ENCODE results near the gene CRK.
"Not testable (repeated sequence)": the region's sequence is repeated elsewhere in the genome, so short reads cannot be mapped to it uniquely, and the experiment has no call there.

CRK gene

GRCh38 chr17:1398028-1398427 lies 58.0 kb downstream of the CRK start:
- no peaks in the 10 kb centered on the region for H3K9me3 ChIP-seq (ENCODE audit: insufficient read depth, low read depth, low read length)
- H3K27me3 ChIP-seq (ENCODE audit: insufficient read depth, low read length), result no peaks in the 10 kb centered on the region
- H3K36me3 ChIP-seq (ENCODE audit: insufficient read depth, low read length), result peaks cover 7% of the 10 kb centered on the region; the same call in 1 of the 2 replicates
- no peak overlapping the region for H3K27ac ChIP-seq (ENCODE audit: low read depth, low read length)
- H3K4me1 ChIP-seq (ENCODE audit: insufficient read depth, low read length), result peaks cover 25% of the 10 kb centered on the region
- peak overlapping the region; percentile 99 for H3K9ac ChIP-seq (ENCODE audit: low read depth, low read length)
- WGBS, result 0% methylated on average over 1 of the region's 2 CpGs
- peak overlapping the region; percentile 81 for H3K4me3 ChIP-seq (ENCODE audit: low read length)

DNA sequence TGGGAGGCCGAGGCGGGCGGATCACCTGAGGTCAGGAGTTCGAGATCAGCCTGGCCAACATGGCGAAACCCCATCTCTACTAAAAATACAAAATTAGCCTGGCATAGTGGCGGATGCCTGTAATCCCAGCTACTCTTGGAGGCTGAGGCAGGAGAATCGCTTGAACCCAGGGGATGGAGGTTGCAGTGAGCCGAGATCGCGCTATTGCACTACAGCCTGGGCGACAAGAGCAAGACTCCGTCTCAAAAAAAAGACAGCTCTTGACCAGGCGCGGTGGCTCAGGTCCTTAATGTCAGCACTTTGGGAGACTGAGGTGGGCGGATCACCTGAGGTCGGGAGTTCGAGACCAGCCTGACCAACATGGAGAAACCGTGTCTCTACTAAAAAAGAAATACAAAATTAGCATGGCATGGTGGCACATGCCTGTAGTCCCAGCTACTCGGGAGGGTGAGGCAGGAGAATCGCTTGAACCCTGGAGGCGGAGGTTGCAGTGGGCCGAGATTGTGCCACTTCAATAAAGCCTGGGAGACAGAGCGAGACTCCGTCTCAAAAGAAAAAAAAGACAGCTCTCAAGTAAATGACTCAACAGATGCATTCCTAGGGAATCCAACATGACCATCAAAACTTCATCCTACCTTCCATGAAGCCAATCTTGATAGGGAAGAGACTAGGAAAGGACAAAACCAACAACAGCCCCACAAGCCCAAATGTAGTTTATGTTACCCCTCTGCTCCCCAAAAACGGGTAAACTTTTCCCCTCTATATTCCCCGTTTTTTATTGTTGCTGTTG lies 60.0 kb downstream of the CRK start:
- H3K27ac ChIP-seq (ENCODE audit: low read depth, low read length); H3K36me3 ChIP-seq (ENCODE audit: insufficient read depth, low read length); H3K4me3 ChIP-seq (ENCODE audit: low read length); H3K9ac ChIP-seq (ENCODE audit: low read depth, low read length); H3K9me3 ChIP-seq (ENCODE audit: insufficient read depth, low read depth, low read length); H3K27me3 ChIP-seq (ENCODE audit: insufficient read depth, low read length): not testable (repeated sequence)
- H3K4me1 ChIP-seq (ENCODE audit: insufficient read depth, low read length), result peaks cover 38% of the 10 kb centered on the region
- WGBS, result 95% methylated on average over 26 of the region's 26 CpGs

- Histone ChIP-seq H3K36me3 (ENCODE audit: insufficient read depth, low read length) (no peaks in the 10 kb centered on the region; the same call in 1 of the 2 replicates), H3K27ac (ENCODE audit: low read depth, low read length) (no peak overlapping the region), H3K9me3 (ENCODE audit: insufficient read depth, low read depth, low read length) (no peaks in the 10 kb centered on the region), H3K4me1 (ENCODE audit: insufficient read depth, low read length) (peaks cover 33% of the 10 kb centered on the region), H3K9ac (ENCODE audit: low read depth, low read length) (no peak overlapping the region), H3K27me3 (ENCODE audit: insufficient read depth, low read length) (no peaks in the 10 kb centered on the region), H3K4me3 (ENCODE audit: low read length) (no peak overlapping the region)
- 93% methylated on average over 9 of the region's 9 CpGs for WGBS
Measured at GRCh38 chr17:1391577-1391976, 64.5 kb downstream of the CRK start.

DNA sequence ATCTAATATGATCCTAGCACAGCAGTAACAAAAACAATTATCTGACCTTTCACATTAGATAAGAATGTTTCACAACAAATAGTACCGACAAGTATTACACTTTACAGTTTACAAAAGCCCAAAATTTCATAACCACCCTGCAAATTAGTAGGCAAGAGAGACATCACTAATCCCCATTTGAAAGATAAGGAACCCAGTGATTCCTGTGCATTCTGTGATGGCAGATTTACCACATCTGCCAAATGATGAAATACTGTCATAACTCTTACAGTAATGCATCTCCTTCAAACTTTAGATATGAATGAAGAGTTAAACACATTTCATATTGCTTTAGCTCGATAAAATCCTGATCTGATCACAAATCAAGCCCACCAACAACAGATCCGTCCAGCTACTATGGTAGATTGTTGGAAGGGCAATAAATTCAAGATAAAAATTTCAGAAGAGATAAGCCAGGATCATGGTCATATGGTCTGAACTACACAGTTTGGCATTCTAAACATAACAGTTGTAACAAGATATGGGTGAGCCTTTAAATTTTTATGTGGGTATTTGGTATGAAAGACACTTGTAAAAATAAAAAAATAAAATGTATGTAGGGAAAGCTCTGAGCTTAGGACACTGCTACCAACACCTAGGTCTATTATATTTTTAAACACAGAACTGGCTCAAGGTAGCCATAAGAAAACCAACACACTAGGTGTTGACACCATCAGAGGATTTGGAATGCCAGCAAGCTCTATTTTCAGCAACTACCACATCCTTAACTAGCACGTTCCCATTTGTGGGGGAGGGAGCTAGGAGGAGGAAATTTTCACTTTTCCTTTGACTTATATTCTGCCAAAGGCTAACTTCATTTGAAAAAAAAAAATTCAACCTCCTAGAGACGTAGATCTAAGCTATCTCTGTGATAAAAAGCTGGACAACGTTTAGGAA lies 65.3 kb downstream of the CRK start:
- H3K9me3 ChIP-seq (ENCODE audit: insufficient read depth, low read depth, low read length), result no peaks in the 10 kb centered on the region
- H3K27me3 ChIP-seq (ENCODE audit: insufficient read depth, low read length), result no peaks in the 10 kb centered on the region
- no peak overlapping the region for H3K9ac ChIP-seq (ENCODE audit: low read depth, low read length)
- H3K4me3 ChIP-seq (ENCODE audit: low read length), result no peak overlapping the region
- peaks cover 33% of the 10 kb centered on the region for H3K4me1 ChIP-seq (ENCODE audit: insufficient read depth, low read length)
- no peak overlapping the region for H3K27ac ChIP-seq (ENCODE audit: low read depth, low read length)
- 74% methylated on average over 3 of the region's 6 CpGs for WGBS
- H3K36me3 ChIP-seq (ENCODE audit: insufficient read depth, low read length), result no peaks in the 10 kb centered on the region

DNA sequence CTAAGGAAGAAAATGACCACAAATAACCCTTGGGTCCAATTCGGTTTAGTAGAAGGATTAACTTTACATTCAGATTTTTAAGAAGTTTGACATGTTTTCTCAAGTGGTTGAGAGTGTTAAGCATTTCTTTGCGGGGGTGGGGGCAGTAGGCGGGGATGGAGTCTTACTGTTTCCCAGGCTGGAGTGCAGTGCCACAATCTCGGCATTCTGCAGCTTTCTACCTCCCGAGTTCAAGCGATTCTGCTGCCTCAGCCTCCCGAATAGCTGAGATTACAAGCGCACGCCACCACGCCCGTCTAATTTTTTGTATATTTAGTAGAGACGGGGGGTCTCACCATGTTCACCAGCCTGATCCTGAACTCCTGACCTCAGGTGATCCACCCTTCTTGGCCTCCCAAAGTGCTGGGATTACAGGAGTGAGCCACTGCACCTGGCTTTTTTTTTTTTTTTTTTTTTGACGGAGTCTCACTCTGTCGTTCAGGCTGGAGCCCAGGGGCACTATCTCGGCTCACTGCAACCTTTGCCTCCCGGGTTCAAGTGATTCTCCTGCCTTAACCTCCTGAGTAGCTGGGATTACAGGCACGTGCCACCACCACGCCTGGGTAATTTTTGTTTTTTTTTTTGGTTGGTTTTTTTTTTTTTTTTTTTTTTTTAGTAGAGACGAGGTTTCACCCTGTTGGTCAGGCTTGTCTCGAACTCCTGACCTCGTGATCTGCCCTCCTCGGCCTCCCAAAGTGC lies 68.4 kb downstream of the CRK start:
- H3K27ac ChIP-seq (ENCODE audit: low read depth, low read length); H3K9ac ChIP-seq (ENCODE audit: low read depth, low read length); H3K27me3 ChIP-seq (ENCODE audit: insufficient read depth, low read length); H3K4me3 ChIP-seq (ENCODE audit: low read length); H3K36me3 ChIP-seq (ENCODE audit: insufficient read depth, low read length); H3K9me3 ChIP-seq (ENCODE audit: insufficient read depth, low read depth, low read length): not testable (repeated sequence)
- H3K4me1 ChIP-seq (ENCODE audit: insufficient read depth, low read length), result peaks cover 22% of the 10 kb centered on the region
- 80% methylated on average over 22 of the region's 22 CpGs for WGBS

- not testable (repeated sequence) for H3K4me3 ChIP-seq (ENCODE audit: low read length); H3K27ac ChIP-seq (ENCODE audit: low read depth, low read length); H3K9me3 ChIP-seq (ENCODE audit: insufficient read depth, low read depth, low read length); H3K9ac ChIP-seq (ENCODE audit: low read depth, low read length); H3K36me3 ChIP-seq (ENCODE audit: insufficient read depth, low read length); H3K27me3 ChIP-seq (ENCODE audit: insufficient read depth, low read length)
- WGBS, result 87% methylated on average over 7 of the region's 8 CpGs
- peaks cover 15% of the 10 kb centered on the region for H3K4me1 ChIP-seq (ENCODE audit: insufficient read depth, low read length)
Measured at GRCh38 chr17:1386675-1387190, 69.3 kb downstream of the CRK start.

DNA sequence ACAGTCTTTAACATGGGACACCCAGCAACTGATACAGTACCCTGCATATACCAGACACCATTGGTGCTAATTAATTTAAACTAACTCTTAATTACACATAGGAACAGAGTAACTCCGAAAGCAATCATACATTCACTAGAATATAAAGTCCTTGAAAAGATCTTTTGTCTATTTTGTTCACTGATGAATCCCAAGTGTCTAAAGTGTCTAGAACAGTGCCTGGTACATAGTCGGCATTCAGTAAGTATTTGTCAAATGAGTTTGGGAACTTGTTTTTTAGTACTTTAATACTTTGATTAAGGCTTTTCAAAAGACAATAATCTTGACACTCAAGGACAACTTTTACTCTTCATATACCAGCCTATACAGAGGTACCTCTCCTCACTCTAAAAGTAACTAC lies 69.8 kb downstream of the CRK start:
- 91% methylated on average over 2 of the region's 2 CpGs for WGBS
- Histone ChIP-seq H3K4me1 (ENCODE audit: insufficient read depth, low read length) (peaks cover 11% of the 10 kb centered on the region), H3K36me3 (ENCODE audit: insufficient read depth, low read length) (no peaks in the 10 kb centered on the region)

GRCh38 chr17:1385861-1386260 lies 70.2 kb downstream of the CRK start:
- H3K27ac ChIP-seq (ENCODE audit: low read depth, low read length), result no peak overlapping the region
- H3K9ac ChIP-seq (ENCODE audit: low read depth, low read length), result no peak overlapping the region
- H3K4me3 ChIP-seq (ENCODE audit: low read length), result no peak overlapping the region
- no peaks in the 10 kb centered on the region for H3K27me3 ChIP-seq (ENCODE audit: insufficient read depth, low read length)
- H3K9me3 ChIP-seq (ENCODE audit: insufficient read depth, low read depth, low read length), result no peaks in the 10 kb centered on the region
- H3K36me3 ChIP-seq (ENCODE audit: insufficient read depth, low read length), result no peaks in the 10 kb centered on the region
- WGBS, result 89% methylated on average over 2 of the region's 2 CpGs
- peaks cover 8% of the 10 kb centered on the region; the same call in 1 of the 2 replicates for H3K4me1 ChIP-seq (ENCODE audit: insufficient read depth, low read length)

More for the DNA sequence above, 69.8 kb downstream of the CRK start:
- no peak overlapping the region for H3K4me3 ChIP-seq (ENCODE audit: low read length)
- no peak overlapping the region for H3K27ac ChIP-seq (ENCODE audit: low read depth, low read length)
- no peaks in the 10 kb centered on the region for H3K9me3 ChIP-seq (ENCODE audit: insufficient read depth, low read depth, low read length)
- no peaks in the 10 kb centered on the region for H3K27me3 ChIP-seq (ENCODE audit: insufficient read depth, low read length)
- no peak overlapping the region for H3K9ac ChIP-seq (ENCODE audit: low read depth, low read length)

- Histone ChIP-seq H3K9ac (ENCODE audit: low read depth, low read length) (no peak overlapping the region), H3K27me3 (ENCODE audit: insufficient read depth, low read length) (no peaks in the 10 kb centered on the region), H3K9me3 (ENCODE audit: insufficient read depth, low read depth, low read length) (no peaks in the 10 kb centered on the region), H3K36me3 (ENCODE audit: insufficient read depth, low read length) (no peaks in the 10 kb centered on the region), H3K27ac (ENCODE audit: low read depth, low read length) (no peak overlapping the region), H3K4me3 (ENCODE audit: low read length) (no peak overlapping the region), H3K4me1 (ENCODE audit: insufficient read depth, low read length) (peaks cover 10% of the 10 kb centered on the region; the same call in 1 of the 2 replicates)
- 60% methylated on average over 1 of the region's 1 CpG for WGBS
Measured at GRCh38 chr17:1384905-1385435, 71.1 kb downstream of the CRK start.

DNA sequence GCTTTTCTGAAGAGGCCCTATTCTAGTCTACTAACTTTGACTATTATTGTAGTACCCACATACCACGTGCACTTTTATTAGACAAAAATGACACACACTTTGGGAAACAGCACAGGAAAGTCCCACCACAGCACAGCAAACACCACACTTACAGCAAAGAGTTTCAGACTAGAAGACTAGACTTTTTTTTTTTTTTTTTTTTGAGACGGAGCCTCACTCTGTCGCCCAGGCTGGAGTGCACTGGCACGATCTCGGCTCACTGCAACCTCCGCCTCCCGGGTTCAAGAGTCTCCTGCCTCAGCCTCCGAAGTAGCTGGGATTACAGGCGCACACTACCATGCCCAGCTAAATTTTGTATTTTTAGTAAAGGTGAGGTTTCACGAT lies 76.1 kb downstream of the CRK start:
- Histone ChIP-seq H3K4me3 (ENCODE audit: low read length) (no peak overlapping the region), H3K27ac (ENCODE audit: low read depth, low read length) (no peak overlapping the region), H3K9me3 (ENCODE audit: insufficient read depth, low read depth, low read length) (no peaks in the 10 kb centered on the region), H3K36me3 (ENCODE audit: insufficient read depth, low read length) (peaks cover 14% of the 10 kb centered on the region), H3K9ac (ENCODE audit: low read depth, low read length) (no peak overlapping the region), H3K27me3 (ENCODE audit: insufficient read depth, low read length) (no peaks in the 10 kb centered on the region), H3K4me1 (ENCODE audit: insufficient read depth, low read length) (peaks cover 9% of the 10 kb centered on the region)
- 92% methylated on average over 10 of the region's 10 CpGs for whole genome bisulfite sequencing

Data from HUES64 (cell line).